ENCODE results near the gene TGIF2. TPM values are rescaled to one million over a fixed set of nuclear protein-coding genes. Genes with fewer than 3 reads are reported as not detected.

TGIF2 gene
- total and polyA plus RNA-seq, 2 donors (not counting 3 experiments of a cell fraction or from before 2014, with no cell fraction given) = 18.9 to 21.0 TPM

- H2AFZ ChIP-seq (ENCODE audit: low read depth, low read length) = no peak overlapping the region
Observed at GRCh38 chr20:36629719-36630681, 56.6 kb downstream of the TGIF2 start.

More at GRCh38 chr20:36629719-36630681, 56.6 kb downstream of the TGIF2 start:
- Histone ChIP-seq H4K20me1 (replicated peaks; ENCODE audit: control insufficient read depth, extremely low read depth, insufficient read depth, low read length) (no peaks in the 10 kb centered on the region), H3K9me1 (replicated peaks; ENCODE audit: control insufficient read depth, extremely low read depth, insufficient read depth, low read length) (no peaks in the 10 kb centered on the region), H3K9ac (replicated peaks; ENCODE audit: extremely low read depth, insufficient read depth, low read length) (no peak overlapping the region), H3K36me3 (ENCODE audit: control insufficient read depth in 2 of 2, extremely low read depth in 1 of 2, insufficient read depth in 2 of 2, low read length in 2 of 2) (no peaks in the 10 kb centered on the region), H3K9me3 (replicated peaks; ENCODE audit: control insufficient read depth, insufficient read depth, low read length) (no peaks in the 10 kb centered on the region), H3K4me2 (ENCODE audit: insufficient read depth, low read length) (no peak overlapping the region), H3K27me3 (ENCODE audit: control insufficient read depth in 2 of 2, insufficient read depth in 2 of 2, low read length in 2 of 2) (no peaks in the 10 kb centered on the region), H3K79me2 (ENCODE audit: control insufficient read depth, insufficient read depth, low read length) (no peaks in the 10 kb centered on the region), H3K27ac (ENCODE audit: insufficient read depth, low read depth, low read length) (no peak overlapping the region), H3K4me3 (replicated peaks in 1 of 3; ENCODE audit: insufficient read depth in 1 of 3, low read depth in 1 of 3, low read length in 3 of 3) (no peak overlapping the region), H3K4me1 (ENCODE audit: control insufficient read depth, extremely low read depth, insufficient read depth, low read length) (no peaks in the 10 kb centered on the region)
- dilution Hi-C loops (cut with MboI; ENCODE audit: extremely low pct_ligation_motif_present, low sequenced_read_pairs) (no loop called here), intact Hi-C loops (cut with micrococcal nuclease) (no loop called here)
- BruUV-seq (replicated peaks) = no TSS peak
- ChIA-PET CTCF (no interaction called here), POLR2A (no interaction called here)
- FAIRE-seq = no peak
- DNase-seq (ENCODE audit: low read depth, low spot score) = no peak
- TF ChIP-seq POLR2A (IDR thresholded peaks at IDR 0.05; ENCODE audit: low read depth, low read length) (no peak), MAX (IDR thresholded peaks at IDR 0.05; ENCODE audit: insufficient read depth, insufficient read length) (no peak), JUN (IDR thresholded peaks at IDR 0.05; ENCODE audit: borderline replicate concordance, insufficient read depth, insufficient read length, low read depth) (no peak), FOS (IDR thresholded peaks at IDR 0.05; ENCODE audit: borderline replicate concordance, insufficient read depth, low read length) (no peak), POLR2AphosphoS5 (IDR thresholded peaks at IDR 0.05; ENCODE audit: insufficient read depth, low read depth, low read length) (no peak), EZH2 (IDR thresholded peaks at IDR 0.05; ENCODE audit: borderline replicate concordance, low read depth, low read length, severe bottlenecking) (no peak), GATA2 (IDR thresholded peaks at IDR 0.05; ENCODE audit: insufficient read depth, insufficient read length, low read depth, low read length) (no peak), MYC (IDR thresholded peaks at IDR 0.05; ENCODE audit: low read depth, low read length) (no peak), CTCF (IDR thresholded peaks at IDR 0.05; ENCODE audit: extremely low read depth in 1 of 2, insufficient read depth in 1 of 2, low read depth in 1 of 2, low read length in 2 of 2) (no peak)
